OCI-LY1 (cell line): Measurements from ENCODE around the gene MYO18A.
"Not testable (repeated sequence)": the region's sequence is repeated elsewhere in the genome, so short reads cannot be mapped to it uniquely, and the experiment has no call there.

Experiments
- H2AFZ ChIP-seq: fragments of 200-600 bp; sonication (generic), shearing (Covaris generic); 2 replicates; pipeline ENCODE4 v1.6.0; 2014; ENCODE audit warnings: antibody characterized with exemption, mild to moderate bottlenecking, low read length
- H3F3A ChIP-seq: fragments of 200-600 bp; sonication (generic), shearing (Covaris generic); 2 replicates; pipeline ENCODE4 v1.6.0; 2014; ENCODE audit warnings: mild to moderate bottlenecking, antibody characterized with exemption, low read length, moderate library complexity; ENCODE audit not compliant: insufficient read depth
- H3K27ac ChIP-seq: fragments of 200-600 bp; sonication (generic); 2 replicates; pipeline ENCODE4 v1.5.1; 2014; ENCODE audit warnings: low read length, mixed run types, mild to moderate bottlenecking, low read depth; ENCODE audit not compliant: poor library complexity, severe bottlenecking
- H3K27me3 ChIP-seq: fragments of 200-600 bp; sonication (generic); 2 replicates; pipeline ENCODE4 v1.6.0; 2014; ENCODE audit warnings: antibody characterized with exemption, mild to moderate bottlenecking, low read length, moderate library complexity; ENCODE audit not compliant: insufficient read depth
- H3K36me3 ChIP-seq: fragments of 200-600 bp; sonication (generic); 2 replicates; pipeline ENCODE4 v1.6.1; 2014; ENCODE audit warnings: mild to moderate bottlenecking, antibody characterized with exemption, low read length, moderate library complexity, mixed read lengths; ENCODE audit not compliant: insufficient read depth
- H3K4me1 ChIP-seq: fragments of 200-600 bp; sonication (generic); 2 replicates; pipeline ENCODE4 v1.5.1; 2014; ENCODE audit warnings: mild to moderate bottlenecking, low read length, moderate library complexity; ENCODE audit not compliant: insufficient read depth, severe bottlenecking
- H3K4me2 ChIP-seq: fragments of 200-600 bp; sonication (generic), shearing (Covaris generic); 2 replicates; pipeline ENCODE4 v1.6.1; 2014; ENCODE audit warnings: low read length
- H3K4me3 ChIP-seq: fragments of 200-600 bp; sonication (generic); 2 replicates; pipeline ENCODE4 v1.5.1; 2014; ENCODE audit warnings: low read length, low read depth, mild to moderate bottlenecking, mixed read lengths; ENCODE audit not compliant: poor library complexity, severe bottlenecking
- H3K79me2 ChIP-seq: fragments of 200-600 bp; shearing (Covaris generic); 2 replicates; pipeline ENCODE4 v1.6.1; 2016; ENCODE audit warnings: mixed run types, low read length, mixed read lengths; ENCODE audit not compliant: insufficient read depth
- H3K9ac ChIP-seq: fragments of 200-600 bp; sonication (generic), shearing (Covaris generic); 2 replicates; pipeline ENCODE4 v1.6.1; 2014; ENCODE audit warnings: mild to moderate bottlenecking, low read length, mixed read lengths
- H3K9me2 ChIP-seq: fragments of 200-600 bp; sonication (generic), shearing (Covaris generic); 2 replicates; pipeline ENCODE4 v1.6.1; 2014; ENCODE audit warnings: low read depth, mild to moderate bottlenecking, low read length, mixed read lengths
- H3K9me3 ChIP-seq: fragments of 200-600 bp; shearing (Covaris generic); 2 replicates; pipeline ENCODE4 v1.6.1; 2014; ENCODE audit warnings: low read length, mixed read lengths
- H4K20me1 ChIP-seq: fragments of 200-600 bp; sonication (generic), shearing (Covaris generic); 2 replicates; pipeline ENCODE4 v1.6.0; 2016; ENCODE audit warnings: mild to moderate bottlenecking, low read length; ENCODE audit not compliant: insufficient read depth
- EZH2 ChIP-seq: fragments of 200-600 bp; sonication (generic), shearing (Covaris generic); IDR thresholded peaks from 2 replicates; pipeline ENCODE4 v1.8.0; 2017; ENCODE audit warnings: borderline replicate concordance, mixed run types, mild to moderate bottlenecking, antibody characterized with exemption, low read length, moderate library complexity, mixed read lengths
- TF ChIP-seq, protein P1 (sequence below): fragments of 200-600 bp; sonication (generic), shearing (Covaris generic); IDR thresholded peaks from 2 replicates; pipeline ENCODE4 v1.5.1; 2017; ENCODE audit warnings: mild to moderate bottlenecking, antibody characterized with exemption, low read length, moderate library complexity, mixed read lengths

Gene MYO18A

DNA sequence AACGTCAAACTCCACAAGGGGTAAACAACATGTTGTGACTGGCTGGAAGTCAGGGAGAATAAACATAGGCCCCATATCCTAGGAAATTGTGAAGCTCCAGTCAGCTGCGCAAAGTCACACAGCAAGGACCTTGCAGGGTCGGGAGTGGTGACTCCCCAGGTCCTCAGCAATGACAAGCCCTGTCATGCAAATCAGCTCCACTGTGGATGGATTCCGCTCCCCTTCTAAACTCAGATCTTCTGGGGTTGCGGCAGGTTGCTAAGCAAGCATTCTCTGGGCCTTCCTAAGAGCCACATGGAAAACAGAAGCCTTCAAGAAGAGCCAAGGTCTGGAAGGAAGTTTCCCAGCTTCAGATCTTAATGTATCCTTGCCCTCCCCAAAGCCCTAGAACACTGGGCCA, 28.9 kb upstream of the MYO18A start:
- no peaks in the 10 kb centered on the region for H3K27me3 ChIP-seq
- H3F3A ChIP-seq: no peaks in the 10 kb centered on the region
- no peaks in the 10 kb centered on the region for H3K36me3 ChIP-seq
- TF ChIP-seq EZH2: no peak
- TF ChIP-seq, protein P1, sequence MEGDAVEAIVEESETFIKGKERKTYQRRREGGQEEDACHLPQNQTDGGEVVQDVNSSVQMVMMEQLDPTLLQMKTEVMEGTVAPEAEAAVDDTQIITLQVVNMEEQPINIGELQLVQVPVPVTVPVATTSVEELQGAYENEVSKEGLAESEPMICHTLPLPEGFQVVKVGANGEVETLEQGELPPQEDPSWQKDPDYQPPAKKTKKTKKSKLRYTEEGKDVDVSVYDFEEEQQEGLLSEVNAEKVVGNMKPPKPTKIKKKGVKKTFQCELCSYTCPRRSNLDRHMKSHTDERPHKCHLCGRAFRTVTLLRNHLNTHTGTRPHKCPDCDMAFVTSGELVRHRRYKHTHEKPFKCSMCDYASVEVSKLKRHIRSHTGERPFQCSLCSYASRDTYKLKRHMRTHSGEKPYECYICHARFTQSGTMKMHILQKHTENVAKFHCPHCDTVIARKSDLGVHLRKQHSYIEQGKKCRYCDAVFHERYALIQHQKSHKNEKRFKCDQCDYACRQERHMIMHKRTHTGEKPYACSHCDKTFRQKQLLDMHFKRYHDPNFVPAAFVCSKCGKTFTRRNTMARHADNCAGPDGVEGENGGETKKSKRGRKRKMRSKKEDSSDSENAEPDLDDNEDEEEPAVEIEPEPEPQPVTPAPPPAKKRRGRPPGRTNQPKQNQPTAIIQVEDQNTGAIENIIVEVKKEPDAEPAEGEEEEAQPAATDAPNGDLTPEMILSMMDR: no peak
- no peaks in the 10 kb centered on the region for H4K20me1 ChIP-seq
- no peak overlapping the region for H3K9ac ChIP-seq
- H2AFZ ChIP-seq: no peak overlapping the region
- H3K9me3 ChIP-seq: no peaks in the 10 kb centered on the region
- H3K4me1 ChIP-seq: no peaks in the 10 kb centered on the region
- no peak overlapping the region for H3K4me3 ChIP-seq
- H3K9me2 ChIP-seq: no peaks in the 10 kb centered on the region
- H3K79me2 ChIP-seq: no peaks in the 10 kb centered on the region
- no peak overlapping the region for H3K4me2 ChIP-seq
- no peak overlapping the region for H3K27ac ChIP-seq

DNA sequence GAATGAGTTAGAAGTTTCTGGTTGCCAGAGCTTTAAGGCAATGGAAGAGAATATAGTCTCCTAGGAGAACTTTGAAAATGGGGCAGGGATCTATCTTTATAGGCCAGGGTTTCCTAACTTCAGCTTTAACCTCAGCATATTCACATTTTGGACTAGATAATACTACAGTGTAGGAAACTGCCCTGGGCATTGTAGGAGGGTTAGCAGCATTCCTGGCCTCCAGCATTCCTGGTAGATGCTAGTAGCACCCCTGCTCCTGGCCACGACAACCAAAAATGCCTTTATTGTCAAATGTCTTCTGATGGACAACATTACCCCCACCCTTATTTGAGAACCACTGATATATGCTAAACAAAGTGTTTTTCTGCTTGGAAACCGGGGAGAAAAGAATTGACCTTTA, 27.8 kb upstream of the MYO18A start:
- Histone ChIP-seq H3K9me3 (no peaks in the 10 kb centered on the region), H2AFZ (no peak overlapping the region), H3K9ac (no peak overlapping the region), H3K27ac (no peak overlapping the region), H3K4me3 (no peak overlapping the region), H4K20me1 (no peaks in the 10 kb centered on the region), H3K9me2 (no peaks in the 10 kb centered on the region), H3K4me1 (no peaks in the 10 kb centered on the region), H3F3A (no peaks in the 10 kb centered on the region), H3K27me3 (no peaks in the 10 kb centered on the region), H3K79me2 (no peaks in the 10 kb centered on the region), H3K36me3 (no peaks in the 10 kb centered on the region), H3K4me2 (no peak overlapping the region)
- no peak for TF ChIP-seq EZH2
- TF ChIP-seq, protein P1: no peak

DNA sequence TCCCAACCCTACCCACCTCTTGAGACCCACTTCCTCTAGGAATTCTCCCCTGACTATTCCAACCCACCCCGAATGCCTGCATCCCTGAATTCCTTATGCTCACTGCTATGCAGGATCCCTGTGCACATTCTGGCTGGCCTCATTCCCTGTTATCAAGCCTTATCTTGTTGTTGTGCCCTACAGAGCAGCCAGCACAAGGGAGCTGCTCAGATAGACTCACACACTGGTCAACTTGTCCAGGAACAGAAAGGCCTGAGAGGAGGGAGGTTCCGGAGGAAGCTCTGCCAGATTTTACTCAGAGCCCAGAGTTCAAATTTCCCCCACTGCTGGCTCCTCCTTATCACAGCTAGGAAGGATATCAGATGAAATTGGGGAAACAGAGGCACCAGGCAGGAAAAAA, 24.8 kb upstream of the MYO18A start:
- Histone ChIP-seq H3K79me2 (no peaks in the 10 kb centered on the region), H3F3A (no peaks in the 10 kb centered on the region), H3K4me3 (no peak overlapping the region), H3K9me3 (no peaks in the 10 kb centered on the region), H3K4me1 (no peaks in the 10 kb centered on the region), H3K4me2 (no peak overlapping the region), H3K9me2 (no peaks in the 10 kb centered on the region), H3K27me3 (no peaks in the 10 kb centered on the region; the same call in 1 of the 2 replicates), H3K27ac (no peak overlapping the region), H3K36me3 (no peaks in the 10 kb centered on the region), H2AFZ (no peak overlapping the region), H4K20me1 (no peaks in the 10 kb centered on the region), H3K9ac (no peak overlapping the region)
- TF ChIP-seq, protein P1: no peak
- no peak for TF ChIP-seq EZH2

DNA sequence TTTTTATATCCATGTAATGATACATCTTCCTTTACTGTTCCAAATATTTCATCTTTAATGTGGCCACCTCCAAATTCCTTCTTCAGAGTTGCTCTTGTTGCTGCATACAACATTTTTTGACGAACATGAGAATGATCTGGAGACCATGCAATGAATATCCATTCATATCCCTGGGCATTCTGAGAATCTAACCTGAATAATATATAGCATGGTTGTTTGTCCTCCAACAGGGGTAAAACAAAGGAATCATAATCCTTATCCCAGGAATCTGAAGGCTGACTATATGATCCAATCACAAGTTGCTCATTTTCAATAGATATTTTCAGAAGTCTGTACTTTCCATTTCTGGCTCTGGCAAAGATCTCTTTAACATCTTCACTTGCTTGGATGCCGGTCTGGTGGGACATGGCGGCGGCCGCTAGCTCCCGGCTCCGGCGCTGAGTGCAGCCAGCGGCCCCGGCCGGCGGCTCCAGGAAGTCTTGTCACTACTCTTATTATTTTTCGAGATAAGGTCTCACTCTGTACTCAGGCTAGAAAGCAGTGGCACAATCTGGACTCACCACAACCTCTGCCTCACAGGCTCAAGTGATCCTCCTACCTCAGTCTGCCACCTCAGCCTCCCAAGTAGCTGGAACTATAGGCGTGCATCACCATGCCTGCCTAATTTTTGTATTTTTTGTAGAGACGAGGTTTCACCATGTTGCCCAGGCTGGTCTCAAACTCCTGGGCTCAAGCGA, 24.0 kb upstream of the MYO18A start:
- H3K4me2 ChIP-seq, H3K9me3 ChIP-seq, H3K79me2 ChIP-seq, H3K36me3 ChIP-seq, H3K27ac ChIP-seq, H4K20me1 ChIP-seq, H2AFZ ChIP-seq, H3K9ac ChIP-seq, H3K9me2 ChIP-seq, H3K27me3 ChIP-seq, H3F3A ChIP-seq, H3K4me1 ChIP-seq, H3K4me3 ChIP-seq: not testable (repeated sequence)
